NCI-H345 treated with DMSO at 0.1 percent for 48 hours (cell line): Measurements from ENCODE around the gene IPPK.
"Not testable (repeated sequence)": the region's sequence is repeated elsewhere in the genome, so short reads cannot be mapped to it uniquely, and the experiment has no call there.

Source experiments
- DNase-seq: peaks from one replicate; lab custom pipeline; 2025; ENCODE audit not compliant: unreplicated experiment; lab: John Stamatoyannopoulos, UW

Gene IPPK

DNA sequence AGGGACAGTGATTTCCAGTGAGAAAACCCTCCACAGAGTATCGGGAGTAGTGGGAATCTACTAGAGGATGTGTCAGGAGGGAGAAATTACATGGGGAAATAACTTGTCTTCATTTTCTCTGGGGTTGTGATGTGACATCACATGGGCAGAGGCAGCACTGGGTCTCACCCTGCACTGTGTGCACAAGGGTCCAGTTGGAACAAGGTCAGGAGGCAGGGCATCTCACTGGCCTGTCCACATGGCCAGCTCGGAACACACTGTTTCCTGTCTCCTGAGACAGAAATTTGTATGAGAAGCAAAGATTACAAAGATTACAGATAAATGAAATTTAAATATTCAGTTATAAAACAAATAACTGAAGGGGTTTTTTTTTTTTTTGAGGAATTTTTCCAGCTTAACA lies 71.5 kb downstream of the IPPK start:
- DNase-seq, result no peak

DNA sequence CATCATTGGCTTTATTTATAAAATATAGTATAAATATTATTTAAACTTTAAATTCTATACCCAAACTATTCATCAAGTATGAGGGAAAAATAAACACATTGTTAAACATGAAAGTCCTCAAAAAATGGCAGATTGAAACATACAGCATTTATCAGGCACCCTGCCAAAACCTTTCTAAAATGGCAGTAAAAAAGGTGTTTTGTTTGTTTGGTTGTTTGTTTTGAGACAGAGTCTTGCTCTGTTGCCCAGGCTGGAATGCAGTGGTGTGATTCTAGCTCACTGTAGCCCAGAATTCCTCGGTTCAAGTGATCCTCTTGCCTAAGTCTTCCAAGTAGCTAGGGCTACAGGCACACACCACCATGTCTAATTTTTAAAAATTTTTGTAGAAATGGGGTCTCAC lies 74.0 kb downstream of the IPPK start:
- DNase-seq, result no peak

DNA sequence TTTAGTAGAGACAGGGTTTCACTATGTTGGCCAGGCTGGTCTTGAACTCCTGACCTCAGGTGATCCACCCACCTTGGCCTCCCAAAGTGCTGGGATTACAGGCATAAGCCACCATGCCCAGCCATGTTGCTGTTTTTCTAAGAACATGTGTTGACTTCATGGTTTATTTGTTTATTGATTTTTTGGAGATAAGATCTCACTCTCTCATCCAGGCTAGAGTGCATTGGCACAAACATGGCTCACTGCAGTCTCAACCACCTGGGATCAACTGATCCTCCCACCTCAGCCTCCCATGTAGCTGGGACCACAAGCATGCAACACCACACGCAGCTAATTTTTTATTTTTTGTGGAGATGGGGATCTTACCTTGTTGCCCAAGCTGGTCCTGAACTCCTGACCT lies 74.9 kb downstream of the IPPK start:
- DNase-seq, result not testable (repeated sequence)

DNA sequence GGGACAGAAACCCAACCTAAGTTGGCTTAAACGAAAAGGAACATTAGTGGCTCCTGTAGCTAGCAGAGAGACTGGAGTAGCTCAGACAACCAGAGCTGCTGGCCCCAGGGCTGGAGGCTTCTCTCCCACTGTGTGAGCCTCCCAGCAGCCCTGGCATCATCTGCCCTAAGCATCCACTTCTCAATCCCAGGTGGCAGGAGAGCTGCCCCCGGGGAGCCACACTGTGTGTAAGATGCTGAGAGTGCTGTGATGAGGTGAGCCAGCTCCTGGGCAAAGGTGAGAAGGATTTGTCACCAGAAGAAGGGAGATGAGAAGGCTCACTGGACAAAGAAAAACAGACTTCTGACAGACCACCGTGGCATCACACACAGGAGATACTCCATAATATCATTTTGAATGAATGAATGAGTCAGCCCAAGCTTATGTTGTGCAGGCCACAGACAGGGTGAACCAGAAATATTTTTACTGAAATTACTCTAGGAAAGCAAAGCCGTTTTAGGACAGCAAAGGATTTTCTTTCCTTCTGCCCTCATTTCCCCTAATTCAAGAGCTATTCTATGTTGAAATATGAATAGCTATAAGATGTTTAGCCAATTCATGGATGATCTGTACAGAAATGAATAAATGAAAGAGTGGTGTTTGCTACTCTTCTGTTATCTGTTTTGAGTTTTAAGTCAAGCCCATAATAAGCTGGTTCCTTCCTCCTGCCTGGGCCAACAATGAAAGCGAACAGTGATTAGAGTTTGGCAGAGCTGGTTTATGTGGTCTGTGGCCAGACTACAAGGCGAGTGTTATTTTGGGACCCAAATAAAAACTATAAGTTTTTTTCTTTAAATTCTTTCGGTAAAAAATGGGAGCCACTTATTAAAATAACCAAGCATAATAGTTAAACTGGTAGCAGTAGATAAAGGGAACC lies 76.7 kb downstream of the IPPK start:
- DNase-seq, result no peak

DNA sequence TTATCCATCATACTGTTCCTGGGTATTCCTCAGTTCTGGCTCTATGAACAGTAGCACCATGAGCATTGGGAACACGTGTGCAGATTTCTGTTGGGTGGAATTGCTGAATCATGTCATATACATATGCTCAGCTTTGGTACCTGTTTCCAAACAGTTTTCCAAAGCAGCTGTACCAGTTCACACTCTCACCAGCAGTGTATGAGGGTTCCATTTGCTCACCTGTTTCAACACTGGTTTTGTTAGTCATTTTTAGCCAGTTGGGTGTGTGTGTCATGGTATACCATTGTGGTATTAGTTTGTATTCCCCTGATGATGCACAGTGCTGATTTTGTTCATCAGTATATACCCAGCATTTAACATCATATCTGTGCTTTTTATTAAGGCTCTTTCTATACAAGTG lies 77.4 kb downstream of the IPPK start:
- no peak for DNase-seq

DNA sequence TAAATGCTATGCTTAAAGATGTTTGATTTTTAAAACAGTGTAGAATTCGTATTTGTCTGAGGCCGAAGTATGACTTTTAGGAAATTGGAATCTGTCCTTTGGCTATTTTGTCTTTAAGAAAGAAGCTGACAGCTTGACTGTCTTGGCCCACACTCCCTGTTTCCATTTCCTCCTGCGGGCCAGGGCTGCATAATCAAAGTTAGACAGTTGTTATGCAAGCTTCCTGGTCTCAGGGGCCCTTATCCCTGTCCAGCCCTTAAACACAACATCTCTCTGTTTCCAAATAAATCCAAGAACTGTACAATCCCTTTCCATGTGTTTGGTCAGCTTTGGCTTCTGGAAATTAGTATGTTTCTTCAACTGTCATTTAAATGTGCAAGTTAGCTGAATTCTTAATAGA lies 79.6 kb downstream of the IPPK start:
- DNase-seq, result no peak

DNA sequence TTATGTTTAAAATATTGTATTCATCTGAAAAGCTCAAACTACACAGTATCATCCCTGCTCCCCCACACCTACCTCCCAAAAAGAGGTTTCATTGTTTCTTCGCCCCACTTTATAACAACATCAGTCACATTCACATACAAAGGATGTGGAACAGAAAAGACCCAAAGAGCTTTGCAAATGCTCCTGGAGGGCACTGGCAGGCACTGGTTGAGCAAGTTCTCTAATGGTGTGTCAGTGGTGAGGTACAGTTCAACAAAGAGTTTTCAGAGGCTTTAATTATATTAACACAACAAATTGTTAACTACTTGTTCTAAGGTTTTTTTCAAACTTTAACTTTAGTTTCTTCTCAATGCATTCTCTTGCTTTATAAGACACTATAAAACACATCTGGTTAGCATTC lies 80.0 kb downstream of the IPPK start:
- DNase-seq, result no peak

DNA sequence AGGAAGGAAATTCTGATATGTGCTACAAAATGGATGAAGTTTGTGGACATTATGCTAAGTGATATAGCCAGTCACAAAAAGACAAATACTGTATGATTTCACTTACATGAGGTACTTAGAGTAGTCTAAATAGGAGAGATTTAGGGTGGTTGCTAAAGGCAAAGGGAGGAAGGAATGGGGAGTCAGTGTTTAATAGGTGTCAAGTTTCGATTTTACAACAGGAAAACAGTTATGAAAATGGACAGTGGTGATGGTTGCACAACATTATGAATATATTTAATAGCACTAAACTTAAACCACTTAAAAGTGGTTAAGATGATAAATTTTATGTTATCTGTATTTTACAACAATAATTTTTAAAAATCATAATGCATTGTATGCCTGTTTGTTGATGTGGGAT lies 93.8 kb downstream of the IPPK start:
- no peak for DNase-seq

DNA sequence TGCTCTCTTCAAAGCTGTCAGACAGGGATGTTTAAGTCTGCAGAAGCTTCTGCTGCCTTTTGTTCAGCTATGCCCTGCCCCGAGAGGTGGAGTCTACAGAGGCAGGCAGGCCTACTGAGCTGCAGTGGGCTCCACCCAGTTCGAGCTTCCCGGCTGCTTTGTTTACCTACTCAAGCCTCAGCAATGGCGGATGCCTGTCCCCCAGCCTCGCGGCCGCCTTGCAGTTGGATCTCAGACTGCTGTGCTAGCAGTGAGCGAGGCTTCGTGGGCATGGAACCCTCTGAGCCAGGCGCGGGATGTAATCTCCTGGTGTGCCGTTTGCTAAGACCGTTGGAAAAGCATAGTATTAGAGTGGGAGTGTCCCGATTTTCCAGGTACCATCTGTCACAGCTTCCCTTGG lies 96.3 kb downstream of the IPPK start:
- not testable (repeated sequence) for DNase-seq

DNA sequence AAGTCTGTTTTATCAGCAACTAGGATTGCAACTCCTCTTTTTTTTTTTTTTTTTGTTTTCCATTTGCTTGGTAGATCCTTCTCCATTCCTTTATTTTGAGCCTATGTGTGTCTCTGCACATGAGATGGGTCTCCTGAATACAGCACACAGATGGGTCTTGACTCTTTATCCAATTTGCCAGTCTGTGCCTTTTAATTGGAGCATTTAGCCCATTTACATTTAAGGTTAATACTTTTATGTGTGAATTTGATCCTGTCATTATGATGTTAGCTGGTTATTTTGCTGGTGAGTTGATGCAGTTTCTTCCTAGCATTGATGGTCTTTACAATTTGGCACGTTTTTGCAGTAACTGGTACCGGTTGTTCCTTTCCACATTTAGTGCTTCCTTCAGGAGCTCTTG lies 98.1 kb downstream of the IPPK start:
- DNase-seq, result not testable (repeated sequence)

DNA sequence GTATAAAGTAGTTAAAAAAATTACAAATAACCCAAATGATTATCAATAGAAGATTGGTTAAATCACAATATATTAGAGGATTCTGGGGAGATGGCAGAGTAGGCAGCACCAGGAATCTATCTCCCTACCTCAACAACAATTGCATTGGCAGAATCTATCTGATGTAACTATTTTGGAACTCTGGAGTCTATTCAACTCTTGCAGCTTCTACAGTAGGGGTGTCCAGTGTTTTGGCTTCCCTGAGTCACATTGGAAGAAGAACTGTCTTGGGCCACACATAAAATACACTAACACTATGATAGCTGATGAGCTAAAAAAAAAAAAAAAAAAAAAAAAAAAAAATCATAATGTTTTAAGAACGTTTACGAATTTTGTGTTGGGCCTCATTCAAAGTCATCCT lies 104.9 kb downstream of the IPPK start:
- no peak for DNase-seq

DNA sequence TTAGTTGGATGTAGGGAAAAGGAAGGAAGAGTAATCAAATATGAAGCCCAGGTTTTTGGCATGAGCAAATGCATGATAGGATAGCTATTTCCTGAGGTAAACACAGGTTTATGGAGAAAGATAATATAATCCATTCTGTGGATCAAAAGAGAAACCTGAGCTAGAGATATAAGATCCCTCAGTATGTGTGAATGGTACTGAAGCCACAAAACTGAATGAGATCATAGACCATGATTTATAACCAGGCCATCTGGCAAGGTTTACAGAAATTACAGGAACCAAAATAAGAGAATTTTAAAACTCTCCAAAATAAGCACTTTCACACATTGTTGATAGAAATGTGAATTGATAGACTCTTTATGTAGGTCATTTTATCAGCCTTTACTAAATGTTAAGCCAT lies 105.4 kb downstream of the IPPK start:
- no peak for DNase-seq
